Breast epithelium (tissue), 4 donors: ENCODE measurements around the gene AHDC1. TPM values are rescaled to one million over a fixed set of nuclear protein-coding genes. Genes with fewer than 3 reads are reported as not detected.

ENCODE experiments used
- DNase-seq, 2 donors: peaks; one replicate each; pipeline ENCODE4 v3.0.0-alpha.2; 2019; ENCODE audit warnings: low spot score in 2 of 2
- H3K27ac ChIP-seq, 2 donors: fragments of 200-600 bp; sonication (generic) in 1 of 2; one replicate each; pipeline ENCODE4 v1.5.1; 2016 to 2019; ENCODE audit warnings: mild to moderate bottlenecking in 1 of 2
- H3K27me3 ChIP-seq, 2 donors: fragments of 200-600 bp; sonication (generic) in 1 of 2; one replicate each; pipeline versions ENCODE4 v1.5.1 to v1.6.0; 2017 to 2019; ENCODE audit warnings: control low read depth in 1 of 2, mild to moderate bottlenecking in 1 of 2
- H3K36me3 ChIP-seq: fragments of 200-600 bp; one replicate; pipeline ENCODE4 v1.5.1; 2019
- H3K4me1 ChIP-seq, 2 donors: fragments of 200-600 bp; sonication (generic); one replicate each; pipeline ENCODE4 v1.5.1; 2016 to 2019; ENCODE audit warnings: control low read depth in 1 of 2
- H3K4me3 ChIP-seq, 3 donors: fragments of 200-600 bp; sonication (generic); 1 replicate in 2 of 3; 2 replicates in 1 of 3; pipeline ENCODE4 v1.5.1; 2016 to 2019; ENCODE audit warnings: mild to moderate bottlenecking in 3 of 3, moderate library complexity in 2 of 3
- H3K9me3 ChIP-seq, 2 donors: fragments of 200-600 bp; sonication (generic) in 1 of 2; one replicate each; pipeline ENCODE4 v1.5.1; 2016 to 2019; ENCODE audit warnings: control low read depth in 1 of 2
- CTCF ChIP-seq, 3 donors: fragments of 450-650 bp; IDR thresholded peaks; one replicate each; pipeline ENCODE4 v1.5.1; 2016 to 2017; ENCODE audit warnings: antibody characterized with exemption in 3 of 3, mild to moderate bottlenecking in 3 of 3, moderate library complexity in 3 of 3
- POLR2A ChIP-seq: fragments of 450-650 bp; IDR thresholded peaks from one replicate; pipeline ENCODE4 v1.6.1; 2016; ENCODE audit warnings: antibody characterized with exemption, mild to moderate bottlenecking, moderate library complexity
- POLR2AphosphoS5 ChIP-seq, 3 donors: sonication (generic); formaldehyde crosslinking; IDR thresholded peaks; one replicate each; pipeline ENCODE4 v1.6.1; 2017; ENCODE audit warnings: antibody characterized with exemption in 3 of 3
- intact Hi-C: fragments of 100-400 bp; cut with DNase I; formaldehyde crosslinking; loops from one replicate; pipeline ENCODE4 v1.15.1; 2023; ENCODE audit warnings: low total_unique reads
- total RNA-seq, 3 donors: library from RNA; depleted of rRNA; stranded (reverse); fragments of >200 nt; gene quantifications; one replicate each; pipeline ENCODE4 v1.1.0, GENCODE V29; 2016

Gene AHDC1
- total RNA-seq, 3 donors from 2014 or later, result 10.7 to 17.1 (median 15.4) TPM

GRCh38 chr1:27517907-27518718 lies 85.8 kb downstream of the AHDC1 start:
- Histone ChIP-seq H3K4me1 (peaks cover 5 to 27% of the 10 kb centered on the region in 2 donors), H3K27me3 (no peaks in the 10 kb centered on the region), H3K4me3 (no peak overlapping the region), H3K36me3 (no peaks in the 10 kb centered on the region), H3K27ac (peak overlapping the region; percentile 75 to 82), H3K9me3 (no peaks in the 10 kb centered on the region)
- TF ChIP-seq CTCF (IDR thresholded peaks at IDR 0.05) (no peak), POLR2A (no peak), POLR2AphosphoS5 (IDR thresholded peaks at IDR 0.05) (no peak)
- no peak for DNase-seq
- intact Hi-C loops, result no loop called here

GRCh38 chr1:27517301-27517700 lies 86.6 kb downstream of the AHDC1 start:
- Histone ChIP-seq H3K4me3 (no peak overlapping the region), H3K9me3 (no peaks in the 10 kb centered on the region), H3K4me1 (peaks cover 0 to 22% of the 10 kb centered on the region in 2 donors), H3K27ac (peak overlapping the region; percentile 75 to 82), H3K36me3 (no peaks in the 10 kb centered on the region), H3K27me3 (no peaks in the 10 kb centered on the region)
- DNase-seq, result no peak
- TF ChIP-seq POLR2A, result no peak
- TF ChIP-seq POLR2AphosphoS5 (IDR thresholded peaks at IDR 0.05), result no peak
- TF ChIP-seq CTCF (IDR thresholded peaks at IDR 0.05), result no peak
- intact Hi-C loops, result no loop called here

GRCh38 chr1:27515626-27516025 lies 88.3 kb downstream of the AHDC1 start:
- no peaks in the 10 kb centered on the region for H3K27me3 ChIP-seq
- no peak overlapping the region for H3K4me3 ChIP-seq
- H3K27ac ChIP-seq, result peak overlapping the region; percentile 11 to 52
- intact Hi-C loops, result loop anchor here (1.0 kb wide), 1 partner anchor 80 kb away; no protein-coding TSS in a partner anchor
- no peaks in the 10 kb centered on the region for H3K9me3 ChIP-seq
- TF ChIP-seq POLR2AphosphoS5 (IDR thresholded peaks at IDR 0.05), result no peak
- TF ChIP-seq CTCF (IDR thresholded peaks at IDR 0.05), result no peak
- TF ChIP-seq POLR2A, result no peak
- DNase-seq, result no peak
- no peaks in the 10 kb centered on the region for H3K36me3 ChIP-seq
- H3K4me1 ChIP-seq, result peaks cover 0 to 15% of the 10 kb centered on the region in 2 donors

GRCh38 chr1:27513958-27514357 lies 90.0 kb downstream of the AHDC1 start:
- DNase-seq, result no peak
- Histone ChIP-seq H3K36me3 (no peaks in the 10 kb centered on the region), H3K4me3 (no peak overlapping the region), H3K4me1 (peaks cover 0 to 6% of the 10 kb centered on the region in 2 donors), H3K9me3 (no peaks in the 10 kb centered on the region), H3K27ac (peak overlapping the region in 1 of 2 donors; percentile 74), H3K27me3 (no peaks in the 10 kb centered on the region)
- intact Hi-C loops, result no loop called here
- TF ChIP-seq POLR2A (no peak), CTCF (IDR thresholded peaks at IDR 0.05) (no peak), POLR2AphosphoS5 (IDR thresholded peaks at IDR 0.05) (no peak)

- Histone ChIP-seq H3K4me3 (no peak overlapping the region), H3K36me3 (no peaks in the 10 kb centered on the region), H3K9me3 (no peaks in the 10 kb centered on the region), H3K4me1 (peaks cover 0 to 6% of the 10 kb centered on the region in 2 donors), H3K27ac (peak overlapping the region in 1 of 2 donors; percentile 74), H3K27me3 (no peaks in the 10 kb centered on the region)
- intact Hi-C loops, result no loop called here
- no peak for DNase-seq
- TF ChIP-seq POLR2AphosphoS5 (IDR thresholded peaks at IDR 0.05) (no peak), CTCF (IDR thresholded peaks at IDR 0.05) (no peak), POLR2A (no peak)
These were observed 90.4 kb downstream of the AHDC1 start for GRCh38 chr1:27513528-27513927.
